GM12891 (cell line): ENCODE results near the gene TRDN.

Experiments used
- PAX5 ChIP-seq: IDR thresholded peaks from 2 replicates; pipeline ENCODE4 v1.6.1; 2011; ENCODE audit warnings: low read length, moderate library complexity, mild to moderate bottlenecking; ENCODE audit not compliant: insufficient read depth, severe bottlenecking
- POLR2A ChIP-seq: IDR thresholded peaks from 2 replicates; pipeline ENCODE4 v1.6.1; 2011; ENCODE audit warnings: low read depth, low read length, control low read depth
- POLR2AphosphoS5 ChIP-seq: IDR thresholded peaks from 2 replicates; pipeline ENCODE4 v1.6.1; 2011; ENCODE audit warnings: low read depth, low read length, control low read depth
- POU2F2 ChIP-seq: IDR thresholded peaks from 2 replicates; pipeline ENCODE4 v1.6.1; 2011; ENCODE audit warnings: low read depth, mild to moderate bottlenecking, control low read depth, low read length, moderate library complexity
- SPI1 ChIP-seq: IDR thresholded peaks from 2 replicates; pipeline ENCODE4 v1.6.1; 2011; ENCODE audit warnings: low read depth, low read length, control low read depth
- TAF1 ChIP-seq: IDR thresholded peaks from 2 replicates; pipeline ENCODE4 v1.6.1; 2011; ENCODE audit warnings: low read depth, low read length, control low read depth

DNA sequence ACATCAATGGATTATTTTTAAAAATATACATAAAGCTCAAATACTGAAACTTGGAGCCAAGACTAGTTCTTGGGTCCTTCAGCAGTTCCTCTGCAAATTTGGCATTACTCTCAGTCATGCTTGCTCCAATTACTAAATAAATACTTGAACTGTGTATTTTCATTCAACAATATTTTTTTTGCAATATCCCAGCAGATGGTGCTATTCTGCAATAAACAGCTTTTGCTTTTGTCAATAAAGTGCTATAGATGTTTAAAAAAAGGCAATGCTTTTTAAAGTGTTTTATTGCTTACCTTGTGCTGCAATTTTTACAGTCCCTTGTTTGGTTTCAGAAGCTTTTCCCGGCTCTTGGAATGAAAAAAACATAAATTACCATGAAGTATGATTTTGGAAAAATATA is 243.4 kb downstream of the TRDN start:
- TF ChIP-seq TAF1 (no peak), POLR2AphosphoS5 (no peak), POLR2A (no peak), SPI1 (no peak), PAX5 (no peak), POU2F2 (no peak)
